WTC11 (cell line): ENCODE results near the gene PLD3.

Experiments used
- ATF3 ChIP-seq: sonication (generic); formaldehyde crosslinking; conservative IDR thresholded peaks from 2 replicates; pipeline ENCODE4 v1.8.1; 2022; ENCODE audit warnings: mild to moderate bottlenecking, missing genetic modification reagents
- CREB1 ChIP-seq: sonication (generic); formaldehyde crosslinking; IDR thresholded peaks from 2 replicates; pipeline ENCODE4 v1.8.0; 2023; ENCODE audit warnings: mild to moderate bottlenecking, missing genetic modification reagents
- CTCF ChIP-seq: fragments of 200-600 bp; IDR thresholded peaks from 2 replicates; pipeline ENCODE4 v1.8.0; 2022; ENCODE audit warnings: antibody characterized with exemption
- FOXJ3 ChIP-seq: sonication (generic); formaldehyde crosslinking; IDR thresholded peaks from 2 replicates; pipeline ENCODE4 v1.9.0; 2021; ENCODE audit warnings: missing genetic modification reagents, mild to moderate bottlenecking, borderline replicate concordance
- FOXP1 ChIP-seq: sonication (generic); formaldehyde crosslinking; IDR thresholded peaks from 2 replicates; pipeline ENCODE4 v1.8.0; 2022; ENCODE audit warnings: missing genetic modification reagents, mild to moderate bottlenecking, moderate library complexity, borderline replicate concordance
- IRF1 ChIP-seq: sonication (generic); formaldehyde crosslinking; IDR thresholded peaks from 2 replicates; pipeline ENCODE4 v1.8.0; 2023; ENCODE audit warnings: missing genetic modification reagents
- JUN ChIP-seq: sonication (generic); formaldehyde crosslinking; IDR thresholded peaks from 2 replicates; pipeline ENCODE4 v1.8.0; 2023; ENCODE audit warnings: mild to moderate bottlenecking, missing genetic modification reagents
- MAX ChIP-seq: sonication (generic); formaldehyde crosslinking; IDR thresholded peaks from 2 replicates; pipeline ENCODE4 v1.8.0; 2022; ENCODE audit warnings: mild to moderate bottlenecking, missing genetic modification reagents
- NR3C1 ChIP-seq: sonication (generic); formaldehyde crosslinking; conservative IDR thresholded peaks from 2 replicates; pipeline ENCODE4 v1.8.1; 2023; ENCODE audit warnings: low read depth, mild to moderate bottlenecking, missing genetic modification reagents
- PRDM15 ChIP-seq: sonication (generic); formaldehyde crosslinking; IDR thresholded peaks from 2 replicates; pipeline ENCODE4 v1.8.0; 2022; ENCODE audit warnings: missing genetic modification reagents
- ZNF219 ChIP-seq: sonication (generic); formaldehyde crosslinking; IDR thresholded peaks from 2 replicates; pipeline ENCODE4 v1.8.0; 2023; ENCODE audit warnings: missing genetic modification reagents, mild to moderate bottlenecking, borderline replicate concordance
- ZNF425 ChIP-seq: fragments of 250-450 bp; sonication (Bioruptor Pico); conservative IDR thresholded peaks from 2 replicates; pipeline ENCODE4 v1.9.0; 2021; ENCODE audit warnings: mild to moderate bottlenecking

- TF ChIP-seq IRF1 (no peak), CTCF (no peak), NR3C1 (CRISPR knock-in tag) (no peak), ATF3 (no peak), JUN (CRISPR knock-in tag) (no peak), CREB1 (CRISPR knock-in tag) (no peak), FOXJ3 (CRISPR knock-in tag) (no peak), ZNF219 (CRISPR knock-in tag) (no peak), ZNF425 (CRISPR knock-in tag) (no peak), FOXP1 (no peak), PRDM15 (no peak), MAX (no peak)
Measured at GRCh38 chr19:40412866-40413265, 64.4 kb downstream of the PLD3 start.
